Common myeloid progenitor, CD34-positive (primary cell): Measurements from ENCODE around the gene HOXA6.

Source experiments
- CTCF ChIA-PET: fragments of 350-600 bp; sonication (Branson Sonifier 250); formaldehyde crosslinking; loops from one replicate; lab custom pipeline; 2021; ENCODE audit warnings: antibody characterized with exemption; lab: Charles Lee
- POLR2A ChIA-PET: fragments of 350-600 bp; sonication (Branson Sonifier 250); formaldehyde crosslinking; loops from one replicate; lab custom pipeline; 2021; ENCODE audit warnings: antibody characterized with exemption; lab: Charles Lee
- DNase-seq, 3 donors: peaks; one replicate each; pipeline versions ENCODE4 v3.0.0 to v3.0.0-alpha.2; 2013
- H3K27ac ChIP-seq, 2 experiments: 1 replicate in 1 of 2; 2 replicates in 1 of 2; pipeline ENCODE4 v1.7.0; 2013; ENCODE audit warnings: inconsistent platforms in 2 of 2, low read length in 2 of 2, mild to moderate bottlenecking in 2 of 2, low read depth in 1 of 2, moderate library complexity in 1 of 2; ENCODE audit not compliant: severe bottlenecking in 2 of 2, insufficient read depth in 1 of 2, poor library complexity in 1 of 2
- H3K27me3 ChIP-seq, 5 experiments: replicated peaks in 2 of 5; 1 replicate in 3 of 5; 2 replicates in 2 of 5; pipeline versions ENCODE4 v1.6.1 to v1.7.0; 2013; ENCODE audit warnings: low read length in 4 of 5, mild to moderate bottlenecking in 2 of 5, moderate library complexity in 2 of 5, inconsistent platforms in 1 of 5; ENCODE audit not compliant: insufficient read depth in 5 of 5, control insufficient read depth in 4 of 5
- H3K36me3 ChIP-seq, 4 experiments: 1 replicate in 2 of 4; 2 replicates in 2 of 4; pipeline versions ENCODE4 v1.6.1 to v1.7.0; 2013; ENCODE audit warnings: low read length in 3 of 4, control low read depth in 1 of 4, mild to moderate bottlenecking in 1 of 4; ENCODE audit not compliant: control insufficient read depth in 4 of 4, insufficient read depth in 4 of 4
- H3K4me1 ChIP-seq, 4 experiments: 1 replicate in 3 of 4; 2 replicates in 1 of 4; pipeline versions ENCODE4 v1.6.1 to v1.7.1; 2013; ENCODE audit warnings: low read length in 3 of 4, mild to moderate bottlenecking in 3 of 4, control low read depth in 1 of 4, inconsistent platforms in 1 of 4, moderate library complexity in 1 of 4; ENCODE audit not compliant: control insufficient read depth in 4 of 4, insufficient read depth in 4 of 4; ENCODE audit errors: control extremely low read depth in 1 of 4
- H3K4me3 ChIP-seq, 7 experiments: 1 replicate in 4 of 7; 2 replicates in 3 of 7; pipeline versions ENCODE4 v1.5.1 to v1.7.0; 2013; ENCODE audit warnings: mild to moderate bottlenecking in 7 of 7, low read length in 6 of 7, moderate library complexity in 6 of 7, inconsistent platforms in 2 of 7, low read depth in 2 of 7, control low read depth in 1 of 7; ENCODE audit not compliant: insufficient read depth in 4 of 7, control insufficient read depth in 1 of 7; ENCODE audit errors: extremely low read depth in 1 of 7
- H3K9me3 ChIP-seq, 5 experiments: 1 replicate in 4 of 5; 2 replicates in 1 of 5; pipeline versions ENCODE4 v1.6.1 to v1.7.1; 2013; ENCODE audit warnings: low read length in 4 of 5, mild to moderate bottlenecking in 2 of 5, inconsistent platforms in 1 of 5, low read depth in 1 of 5, moderate library complexity in 1 of 5; ENCODE audit not compliant: control insufficient read depth in 4 of 5, insufficient read depth in 2 of 5; ENCODE audit errors: control extremely low read depth in 1 of 5
- WGBS: methylation state at CpG from one replicate; pipeline ENCODE4 v1.1.5; 2013; ENCODE audit not compliant: insufficient coverage; 5-methylcytosine and 5-hydroxymethylcytosine counted together

Gene HOXA6

GRCh38 chr7:27113991-27114769 lies 33.4 kb downstream of the HOXA6 start:
- Histone ChIP-seq H3K9me3 (no peaks in the 10 kb centered on the region), H3K27ac (no peak overlapping the region), H3K4me1 (no peaks in the 10 kb centered on the region), H3K27me3 (no peaks in the 10 kb centered on the region), H3K36me3 (peaks cover 7 to 78% (median 64%) of the 10 kb centered on the region in 4 experiments), H3K4me3 (no peak overlapping the region)
- 92% methylated on average over 12 of the region's 26 CpGs for WGBS
- CTCF ChIA-PET = no interaction called here
- POLR2A ChIA-PET = no interaction called here
- no peak for DNase-seq

GRCh38 chr7:27112955-27113949 lies 34.3 kb downstream of the HOXA6 start:
- no peak overlapping the region for H3K4me3 ChIP-seq
- POLR2A ChIA-PET = interaction anchor here (0.7 kb wide), 1 partner anchor 31 kb away, joined by 3 read pairs; no protein-coding TSS in a partner anchor

GRCh38 chr7:27112361-27112760 lies 35.2 kb downstream of the HOXA6 start:
- H3K27me3 ChIP-seq = no peaks in the 10 kb centered on the region
- DNase-seq = no peak
- H3K4me1 ChIP-seq = no peaks in the 10 kb centered on the region
- H3K36me3 ChIP-seq = peaks cover 9 to 76% (median 61%) of the 10 kb centered on the region in 4 experiments
- no peak overlapping the region for H3K4me3 ChIP-seq
- CTCF ChIA-PET = no interaction called here
- H3K27ac ChIP-seq = no peak overlapping the region
- no peaks in the 10 kb centered on the region for H3K9me3 ChIP-seq
- POLR2A ChIA-PET = interaction anchor here (0.7 kb wide), 1 partner anchor 32 kb away, joined by 3 read pairs; no protein-coding TSS in a partner anchor
- 88% methylated on average over 1 of the region's 4 CpGs for WGBS

More at GRCh38 chr7:27112955-27113949, 34.3 kb downstream of the HOXA6 start:
- no peaks in the 10 kb centered on the region for H3K9me3 ChIP-seq
- H3K27ac ChIP-seq = no peak overlapping the region
- 92% methylated on average over 30 of the region's 57 CpGs for WGBS
- H3K4me1 ChIP-seq = no peaks in the 10 kb centered on the region
- CTCF ChIA-PET = no interaction called here
- H3K36me3 ChIP-seq = peaks cover 7 to 76% (median 63%) of the 10 kb centered on the region in 4 experiments
- no peaks in the 10 kb centered on the region for H3K27me3 ChIP-seq
- no peak for DNase-seq

GRCh38 chr7:27111751-27112277 lies 35.8 kb downstream of the HOXA6 start:
- H3K4me1 ChIP-seq = no peaks in the 10 kb centered on the region
- H3K4me3 ChIP-seq = no peak overlapping the region
- no CpG with 5 or more reads among the region's 4 CpGs for WGBS
- peaks cover 9 to 71% (median 57%) of the 10 kb centered on the region in 4 experiments for H3K36me3 ChIP-seq
- H3K27ac ChIP-seq = no peak overlapping the region
- no peaks in the 10 kb centered on the region for H3K27me3 ChIP-seq
- CTCF ChIA-PET = no interaction called here
- POLR2A ChIA-PET = no interaction called here
- no peaks in the 10 kb centered on the region for H3K9me3 ChIP-seq
- DNase-seq = no peak

GRCh38 chr7:27111042-27111750 lies 36.4 kb downstream of the HOXA6 start:
- H3K27ac ChIP-seq = no peak overlapping the region
- ChIA-PET CTCF (interaction anchor here (1.8 kb wide), 1 partner anchor 256 kb away, joined by 3 read pairs; no protein-coding TSS in a partner anchor), POLR2A (interaction anchor here (0.6 kb wide), 1 partner anchor 30 kb away, joined by 3 read pairs; no protein-coding TSS in a partner anchor)
- H3K27me3 ChIP-seq = peaks cover 0 to under 1% (median 0%) of the 10 kb centered on the region in 5 experiments
- peaks cover 9 to 72% (median 56%) of the 10 kb centered on the region in 4 experiments for H3K36me3 ChIP-seq
- no peaks in the 10 kb centered on the region for H3K4me1 ChIP-seq
- no peak overlapping the region for H3K4me3 ChIP-seq
- WGBS = 97% methylated on average over 3 of the region's 6 CpGs
- no peak for DNase-seq
- H3K9me3 ChIP-seq = no peaks in the 10 kb centered on the region

GRCh38 chr7:27110186-27111031 lies 37.2 kb downstream of the HOXA6 start:
- H3K4me3 ChIP-seq = no peak overlapping the region
- DNase-seq = no peak
- H3K36me3 ChIP-seq = peaks cover 9 to 68% (median 50%) of the 10 kb centered on the region in 4 experiments
- no peaks in the 10 kb centered on the region for H3K9me3 ChIP-seq
- H3K27me3 ChIP-seq = peaks cover 0 to 5% (median 0%) of the 10 kb centered on the region in 5 experiments
- no peaks in the 10 kb centered on the region for H3K4me1 ChIP-seq
- no peak overlapping the region for H3K27ac ChIP-seq
- POLR2A ChIA-PET = interaction anchor here (0.6 kb wide), 1 partner anchor 31 kb away, joined by 3 read pairs; no protein-coding TSS in a partner anchor
- CTCF ChIA-PET = interaction anchor here (1.8 kb wide), 1 partner anchor 256 kb away, joined by 3 read pairs; no protein-coding TSS in a partner anchor
- 96% methylated on average over 62 of the region's 66 CpGs for whole genome bisulfite sequencing
